Astrocyte of the spinal cord (primary cell): ENCODE measurements around the gene SLC38A8.

Experiments
- DNase-seq: peaks from one replicate; pipeline ENCODE4 v3.0.0; 2011; ENCODE audit warnings: low read depth, low spot score
- H3K4me3 ChIP-seq: 2 replicates; pipeline ENCODE4 v1.5.1; 2011; ENCODE audit warnings: low read depth, mild to moderate bottlenecking, low read length, moderate library complexity
- in situ Hi-C: cut with HindIII; loops from 2 replicates; pipeline ENCODE4 v1.10.0; 2017; ENCODE audit warnings: low sequenced_read_pairs
- TF ChIP-seq, protein P1 (sequence below): IDR thresholded peaks from 2 replicates; pipeline ENCODE4 v1.5.1; 2012; ENCODE audit warnings: low read depth, mild to moderate bottlenecking, low read length, inconsistent platforms

SLC38A8 gene

DNA sequence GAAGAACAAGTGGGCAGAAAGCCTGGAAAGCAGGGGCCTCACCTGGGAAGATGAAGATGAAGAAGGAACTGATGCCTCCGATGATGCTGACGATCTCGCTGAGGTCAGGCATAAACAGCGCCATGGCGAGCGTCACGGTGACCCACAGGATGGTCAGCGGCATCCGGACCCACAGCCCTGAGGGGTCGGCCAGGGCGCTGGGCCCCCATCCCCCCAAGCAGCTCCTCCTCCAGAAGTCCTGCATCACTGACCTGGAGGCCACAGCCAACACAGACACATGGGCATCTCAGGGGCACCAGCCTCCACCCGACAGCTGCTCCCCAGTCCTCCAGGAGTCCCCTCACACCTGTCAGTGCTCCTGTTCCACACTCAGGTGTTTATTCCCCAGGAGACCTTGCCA lies 26.1 kb downstream of the SLC38A8 start:
- TF ChIP-seq, protein P1, sequence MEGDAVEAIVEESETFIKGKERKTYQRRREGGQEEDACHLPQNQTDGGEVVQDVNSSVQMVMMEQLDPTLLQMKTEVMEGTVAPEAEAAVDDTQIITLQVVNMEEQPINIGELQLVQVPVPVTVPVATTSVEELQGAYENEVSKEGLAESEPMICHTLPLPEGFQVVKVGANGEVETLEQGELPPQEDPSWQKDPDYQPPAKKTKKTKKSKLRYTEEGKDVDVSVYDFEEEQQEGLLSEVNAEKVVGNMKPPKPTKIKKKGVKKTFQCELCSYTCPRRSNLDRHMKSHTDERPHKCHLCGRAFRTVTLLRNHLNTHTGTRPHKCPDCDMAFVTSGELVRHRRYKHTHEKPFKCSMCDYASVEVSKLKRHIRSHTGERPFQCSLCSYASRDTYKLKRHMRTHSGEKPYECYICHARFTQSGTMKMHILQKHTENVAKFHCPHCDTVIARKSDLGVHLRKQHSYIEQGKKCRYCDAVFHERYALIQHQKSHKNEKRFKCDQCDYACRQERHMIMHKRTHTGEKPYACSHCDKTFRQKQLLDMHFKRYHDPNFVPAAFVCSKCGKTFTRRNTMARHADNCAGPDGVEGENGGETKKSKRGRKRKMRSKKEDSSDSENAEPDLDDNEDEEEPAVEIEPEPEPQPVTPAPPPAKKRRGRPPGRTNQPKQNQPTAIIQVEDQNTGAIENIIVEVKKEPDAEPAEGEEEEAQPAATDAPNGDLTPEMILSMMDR, result no peak
- no peak for DNase-seq
- no peak overlapping the region for H3K4me3 ChIP-seq
- in situ Hi-C loops, result no loop called here

DNA sequence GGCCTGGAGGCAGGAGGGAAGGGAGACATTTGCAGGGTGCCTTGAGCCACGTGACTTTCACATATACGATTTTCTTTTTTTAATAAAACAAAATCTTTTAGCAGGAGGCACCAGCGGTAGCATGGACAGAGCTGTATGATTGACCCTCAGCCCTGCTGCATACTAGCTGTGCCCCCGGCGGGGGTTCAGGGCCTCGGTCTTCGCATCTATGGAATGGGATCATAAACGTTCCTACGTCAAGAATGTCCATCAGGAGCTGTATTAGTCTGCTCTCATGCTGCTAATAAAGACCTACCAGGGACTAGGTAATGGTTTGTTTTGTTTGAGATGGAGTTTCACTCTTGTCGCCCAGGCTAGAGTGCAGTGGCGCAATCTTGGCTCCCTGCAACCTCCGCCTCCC lies 27.2 kb downstream of the SLC38A8 start:
- DNase-seq, result no peak
- TF ChIP-seq, protein P1, result no peak
- in situ Hi-C loops, result no loop called here
- no peak overlapping the region for H3K4me3 ChIP-seq

DNA sequence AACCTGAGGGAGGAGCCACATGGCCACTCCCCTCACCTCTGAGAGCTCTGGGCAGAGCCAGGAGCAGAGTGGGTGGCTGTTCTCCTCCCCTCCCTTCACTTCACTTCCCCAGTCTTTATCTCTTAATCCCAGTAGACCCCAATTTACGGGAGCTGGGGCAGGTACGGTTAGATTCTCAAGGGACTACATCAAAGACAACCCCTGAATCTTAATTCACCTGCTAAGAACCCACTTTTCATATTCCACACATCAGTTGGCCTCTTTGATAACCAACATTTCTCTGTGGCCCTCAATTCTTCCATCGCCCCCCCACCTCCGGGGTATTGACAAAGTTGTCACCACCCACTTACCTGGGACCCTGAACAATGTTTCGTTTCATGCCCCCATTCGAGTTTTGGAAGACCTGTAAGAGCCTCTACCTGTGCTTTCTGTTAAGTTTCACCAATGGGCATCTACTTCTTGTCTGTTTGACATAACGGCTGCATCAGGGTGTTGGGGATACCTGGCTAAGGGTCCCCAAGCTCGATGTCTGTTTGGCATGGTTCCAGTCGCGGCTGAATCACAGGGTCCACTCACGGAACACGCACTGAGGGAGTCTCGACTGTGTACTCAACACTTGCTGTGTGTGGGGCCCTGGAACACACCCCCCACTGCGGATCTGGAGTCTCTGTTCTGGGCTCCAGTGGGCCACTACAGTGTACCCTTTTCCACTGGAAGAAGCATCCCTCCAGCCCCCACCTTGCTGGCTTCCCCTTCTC lies 27.8 kb downstream of the SLC38A8 start:
- DNase-seq, result no peak
- TF ChIP-seq, protein P1, result no peak
- no peak overlapping the region for H3K4me3 ChIP-seq
- in situ Hi-C loops, result no loop called here

DNA sequence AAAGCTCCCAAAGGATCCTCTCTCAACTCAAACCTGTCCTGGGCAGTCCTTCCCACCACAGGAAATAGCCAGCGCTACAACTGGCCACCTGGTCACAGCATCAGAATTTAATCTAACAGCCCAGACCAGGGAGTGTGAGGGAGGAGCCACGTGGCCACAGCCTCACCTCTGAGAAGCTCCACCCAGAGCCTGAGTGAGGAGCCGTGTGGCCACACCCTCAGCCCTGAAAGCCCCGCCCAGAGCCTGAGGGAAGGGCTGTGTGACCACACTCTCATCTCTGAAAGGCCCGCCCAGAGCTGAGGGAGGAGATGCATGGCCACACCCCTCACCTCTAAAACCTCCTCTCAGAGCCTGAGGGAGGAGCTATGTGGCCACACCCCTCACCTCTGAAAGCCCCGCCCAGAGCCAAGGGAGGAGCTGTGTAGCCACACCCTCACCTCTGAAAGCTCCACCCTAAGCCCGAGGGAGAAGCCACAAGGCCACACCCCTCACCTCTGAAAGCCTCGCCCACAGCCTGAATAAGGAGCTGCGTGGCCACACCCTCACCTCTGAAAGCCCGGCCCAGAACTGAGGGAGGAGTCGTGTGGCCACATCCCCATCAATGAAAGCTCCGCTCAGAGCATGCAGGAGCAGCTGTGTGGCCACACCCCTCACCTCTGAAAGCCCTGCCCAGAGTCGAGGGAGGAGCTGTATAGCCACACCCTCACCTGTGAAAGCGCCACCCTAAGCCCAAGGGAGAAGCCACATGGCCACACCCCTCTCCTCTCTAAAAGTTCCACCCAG lies 28.6 kb downstream of the SLC38A8 start:
- H3K4me3 ChIP-seq, result no peak overlapping the region
- in situ Hi-C loops, result no loop called here
- DNase-seq, result peak; percentile 54
- TF ChIP-seq, protein P1, result no peak

DNA sequence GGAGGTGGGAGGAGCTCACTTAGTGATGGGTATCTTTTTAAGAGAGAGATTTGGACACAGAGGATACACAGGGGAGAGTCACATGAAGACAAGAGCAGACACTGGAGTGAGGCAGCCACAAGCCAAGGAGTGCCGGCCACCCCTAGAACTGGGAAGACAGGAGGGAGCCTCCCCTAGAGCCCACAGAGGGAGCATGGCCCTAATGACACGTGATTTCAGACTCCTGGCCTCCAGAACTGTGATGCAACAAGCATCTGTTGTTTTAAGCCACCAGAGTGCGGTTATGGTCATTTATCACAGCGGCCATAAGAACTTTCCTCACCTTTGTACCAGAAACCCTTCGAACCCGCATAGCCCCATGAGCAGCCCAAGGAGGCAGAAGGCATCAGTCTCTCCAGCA lies 33.3 kb downstream of the SLC38A8 start:
- TF ChIP-seq, protein P1, result no peak
- H3K4me3 ChIP-seq, result no peak overlapping the region
- no peak for DNase-seq
- in situ Hi-C loops, result no loop called here

DNA sequence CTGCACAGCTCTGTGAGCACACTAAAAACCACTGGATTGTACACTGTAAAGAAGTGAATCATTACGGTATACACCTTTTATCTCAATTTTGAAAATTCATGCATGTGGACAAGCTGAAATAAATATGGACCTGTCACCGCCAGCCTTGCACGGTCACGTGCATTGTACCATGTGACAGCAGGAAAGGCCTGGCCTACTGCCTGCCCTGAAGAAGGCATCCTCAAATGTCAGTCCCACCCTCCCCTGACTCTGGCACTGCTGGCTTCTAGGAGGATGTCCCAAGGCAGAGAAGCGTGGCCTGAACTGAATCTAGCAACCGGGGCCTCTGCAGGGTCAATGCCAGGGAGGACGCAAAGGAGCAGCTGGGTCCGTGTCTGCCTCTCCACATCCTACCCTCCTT lies 34.6 kb downstream of the SLC38A8 start:
- DNase-seq, result no peak
- H3K4me3 ChIP-seq, result no peak overlapping the region
- TF ChIP-seq, protein P1, result no peak
- in situ Hi-C loops, result no loop called here
